NK-92 treated with Interleukin-12 subunit alpha and Interleukin-12 subunit beta, amount 100 ng/mL, for 24 hours (cell line): ENCODE measurements around the gene ADGB.

Source experiments
- DNase-seq: peaks from one replicate; lab custom pipeline; 2025; lab: John Stamatoyannopoulos, UW

Gene ADGB

DNA sequence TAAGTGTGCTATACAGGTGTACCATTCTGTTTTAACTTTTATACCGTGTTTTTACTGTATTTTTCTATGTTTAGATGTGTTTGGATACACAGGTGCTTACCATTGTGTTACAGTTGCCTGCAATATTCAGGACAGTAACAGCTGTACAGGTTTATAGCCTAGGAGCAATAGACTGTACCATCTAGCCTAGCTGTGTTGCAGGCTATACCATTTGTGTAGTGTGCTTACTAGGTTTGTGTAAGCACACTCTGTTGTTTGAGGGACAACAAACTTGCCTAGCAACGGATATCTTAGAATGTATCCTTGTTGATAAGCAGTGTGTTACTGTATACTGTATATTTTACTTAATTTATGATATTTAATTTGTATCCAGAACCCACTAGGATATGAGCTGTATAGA, 35.2 kb downstream of the ADGB start:
- DNase-seq, result no peak

DNA sequence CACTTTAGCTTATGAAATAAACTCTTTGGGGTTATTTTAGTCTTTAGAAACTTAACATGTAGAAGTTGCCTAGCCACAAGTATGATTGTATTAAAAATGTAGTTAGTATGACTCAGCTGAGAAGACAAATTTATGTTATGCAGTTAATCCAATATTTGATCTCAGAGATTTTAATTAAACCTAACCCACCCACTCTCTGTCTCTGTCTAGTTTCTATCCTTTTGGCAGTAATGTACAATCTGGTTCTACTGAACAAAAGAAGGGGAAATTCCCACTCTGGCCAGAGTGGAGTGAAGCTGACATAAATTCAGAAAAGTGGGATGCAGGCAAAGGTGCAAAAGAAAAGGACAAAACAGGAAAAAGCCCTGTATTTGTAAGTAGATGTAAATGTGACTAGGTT, 36.4 kb downstream of the ADGB start:
- DNase-seq, result no peak

DNA sequence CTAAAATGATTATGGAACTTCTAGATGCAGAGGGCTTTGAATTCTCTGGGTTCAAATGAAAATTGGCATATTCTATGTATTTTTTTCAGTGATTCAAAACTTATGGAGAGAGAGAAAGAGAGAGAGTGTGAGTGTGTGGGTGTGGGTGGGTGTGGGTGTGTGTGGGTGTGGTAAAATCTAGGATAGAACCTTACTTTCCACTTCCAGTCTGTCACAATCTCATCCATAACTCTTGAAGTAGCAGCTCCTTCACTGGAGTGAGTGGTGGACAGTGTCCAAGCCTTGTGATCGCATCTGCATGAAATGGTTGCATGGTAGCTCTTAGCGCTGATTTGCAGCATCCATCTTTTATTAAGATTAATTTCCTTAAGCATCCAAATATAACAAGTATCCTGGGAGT, 37.7 kb downstream of the ADGB start:
- DNase-seq, result no peak

DNA sequence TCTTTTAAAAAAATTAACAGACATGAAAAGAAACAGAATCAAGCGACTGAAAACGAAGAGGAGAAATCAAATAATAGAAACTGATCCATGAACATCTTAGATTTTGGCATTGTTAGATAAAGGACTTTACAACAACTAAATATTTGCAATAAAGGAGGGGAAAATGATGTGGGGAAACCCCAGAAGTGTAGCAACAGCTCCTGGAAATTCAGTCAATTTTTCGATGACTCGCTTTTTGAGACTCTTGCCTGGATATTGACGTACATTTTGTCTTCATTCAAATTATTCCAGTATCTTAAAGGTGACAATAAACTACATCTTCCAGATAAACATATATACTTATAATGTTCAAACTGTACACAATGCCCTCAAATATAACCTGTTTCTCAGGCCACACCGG, 44.1 kb downstream of the ADGB start:
- no peak for DNase-seq

DNA sequence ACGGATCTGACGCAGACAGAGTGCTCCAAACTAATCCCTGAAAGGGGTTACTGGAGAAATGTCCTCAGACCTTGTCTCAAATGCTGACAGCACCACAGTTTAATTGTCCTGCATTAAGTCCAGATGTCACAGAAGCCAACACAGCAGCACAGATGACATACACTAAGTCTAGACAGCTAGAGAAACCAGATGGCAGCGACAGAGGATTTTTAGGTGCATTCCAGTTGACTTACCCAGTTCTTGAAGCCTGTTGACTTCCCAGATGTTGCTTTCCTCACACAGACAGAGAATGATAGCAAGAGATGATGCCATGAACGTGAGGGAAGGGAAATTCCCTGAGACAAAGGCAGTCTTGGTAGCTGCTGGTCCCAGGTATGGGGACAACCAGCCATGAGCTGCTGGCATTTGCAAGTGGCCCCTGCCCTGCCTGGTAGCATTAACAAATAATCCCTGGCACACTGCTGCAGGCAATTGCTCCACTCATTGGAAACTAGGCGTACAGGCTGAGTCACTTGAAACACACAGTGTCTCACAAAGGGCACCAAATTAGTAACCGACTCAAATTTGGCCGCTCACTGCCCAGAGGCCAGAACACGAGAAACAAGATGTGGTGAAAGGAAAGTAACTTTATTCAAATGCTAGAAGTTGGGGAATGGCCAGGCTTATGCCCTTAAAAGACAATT, 52.2 kb downstream of the ADGB start:
- no peak for DNase-seq

DNA sequence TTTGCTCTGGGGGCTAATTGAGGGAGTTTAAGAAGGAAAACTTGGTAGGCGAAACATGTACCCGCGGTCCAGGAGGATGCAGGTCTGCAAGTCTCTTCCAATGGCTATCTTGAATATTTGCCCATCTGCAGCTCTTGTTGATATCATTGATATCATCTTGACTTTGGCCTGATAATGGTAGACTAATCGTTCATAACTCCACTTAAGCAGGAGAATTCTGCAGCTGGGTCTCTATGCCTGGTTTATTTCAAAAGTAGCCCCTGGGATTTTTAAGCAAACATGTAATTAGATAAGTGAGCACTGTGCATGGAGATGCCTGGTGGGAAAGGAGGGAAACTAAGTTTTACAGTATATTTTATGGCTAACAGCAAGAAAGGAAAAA, 52.7 kb downstream of the ADGB start:
- no peak for DNase-seq

DNA sequence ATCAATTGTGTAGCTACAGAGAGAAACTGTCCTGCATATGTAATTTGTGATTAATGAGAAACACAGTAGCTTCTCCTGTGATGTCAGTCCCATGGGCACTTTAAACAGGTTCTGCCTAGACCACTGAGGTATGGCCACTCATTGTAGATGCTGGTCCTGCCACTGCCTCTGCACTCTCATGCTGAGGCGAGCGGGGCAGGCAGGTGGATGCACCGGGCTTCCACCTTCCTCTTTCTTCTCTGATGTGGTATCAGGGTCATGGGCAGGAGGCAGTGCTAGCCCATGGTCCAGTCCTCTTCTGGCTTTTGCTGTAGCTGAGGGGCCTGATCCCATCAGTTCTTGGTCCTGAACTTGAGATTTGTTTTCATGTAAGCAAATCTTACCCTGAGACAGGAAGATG, 58.7 kb downstream of the ADGB start:
- DNase-seq, result no peak

DNA sequence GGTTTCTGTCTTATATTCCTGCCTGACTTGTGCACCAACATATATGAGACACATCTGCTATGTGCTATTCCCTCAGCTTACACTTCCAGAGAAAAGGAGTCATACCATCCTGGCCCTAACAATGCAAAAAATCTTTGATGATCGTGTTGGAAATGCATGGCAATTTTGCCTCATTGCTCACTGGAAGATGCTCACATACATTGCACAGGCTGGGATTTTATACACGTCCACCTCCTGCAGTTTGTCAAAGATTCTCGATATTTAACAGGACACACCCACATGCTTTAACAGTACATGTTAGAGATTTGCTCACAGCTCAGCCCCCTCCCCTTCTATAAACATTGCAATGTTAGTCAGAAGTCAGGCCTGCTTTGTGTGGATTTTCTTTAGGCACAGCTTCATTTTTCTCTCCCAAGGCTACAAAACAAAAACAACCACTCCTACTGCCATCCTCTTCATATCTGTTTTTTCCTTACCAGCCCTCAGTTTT, 66.1 kb downstream of the ADGB start:
- DNase-seq, result no peak

DNA sequence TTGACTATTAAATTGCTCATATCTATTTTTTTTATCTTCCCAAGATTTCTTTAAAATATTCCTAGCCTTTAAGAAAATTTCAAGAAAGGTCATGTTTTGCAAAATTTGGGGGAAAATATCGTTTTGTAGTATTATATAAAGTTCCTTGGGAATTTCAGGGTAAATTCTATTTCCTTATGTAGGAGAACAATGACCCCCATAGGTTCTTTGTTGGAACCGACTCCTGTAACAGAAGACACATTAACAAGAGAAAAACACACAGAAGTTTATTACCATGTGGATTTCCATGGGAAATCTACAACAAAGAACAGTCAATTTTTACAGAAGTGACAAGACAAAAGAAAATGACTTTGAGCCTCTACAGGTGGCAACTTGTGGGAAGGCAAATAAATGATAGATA, 68.1 kb downstream of the ADGB start:
- no peak for DNase-seq

DNA sequence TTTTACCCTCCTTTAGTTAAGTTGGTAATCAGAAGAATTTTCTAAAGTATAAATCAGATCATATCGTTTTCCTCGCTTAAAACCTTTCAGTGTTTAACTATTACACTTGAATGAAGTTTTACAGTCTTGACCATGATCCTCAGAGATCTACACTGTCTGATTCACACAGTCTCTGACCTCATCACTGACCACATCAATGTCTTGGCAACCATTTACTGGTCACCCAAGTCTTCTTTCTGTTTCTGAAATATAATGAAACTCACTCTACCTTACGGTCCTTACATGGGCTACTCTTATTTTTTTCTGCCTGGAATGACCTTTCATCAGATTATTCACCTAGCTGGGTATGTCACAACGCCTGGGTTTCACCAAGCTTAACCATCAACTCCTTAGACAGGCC, 71.4 kb downstream of the ADGB start:
- DNase-seq, result no peak

DNA sequence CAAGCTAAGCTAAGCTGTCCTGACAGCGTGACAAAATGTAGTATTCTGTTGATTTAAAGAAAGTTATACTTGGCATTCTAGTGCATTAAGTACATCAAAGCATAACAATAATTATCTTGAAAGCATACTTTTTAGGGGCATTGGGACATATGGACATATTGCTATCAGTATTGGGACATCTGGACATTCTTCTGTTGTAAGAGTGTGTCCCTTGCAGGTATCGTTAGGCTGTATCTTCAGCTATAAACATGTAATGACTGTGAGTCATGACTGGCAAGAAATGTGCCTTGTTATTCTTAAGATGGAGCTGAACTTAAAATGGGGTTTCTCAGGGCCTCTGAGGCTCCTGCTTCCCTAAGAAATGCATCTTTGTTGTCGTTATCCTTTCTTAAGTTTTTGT, 74.3 kb downstream of the ADGB start:
- no peak for DNase-seq

DNA sequence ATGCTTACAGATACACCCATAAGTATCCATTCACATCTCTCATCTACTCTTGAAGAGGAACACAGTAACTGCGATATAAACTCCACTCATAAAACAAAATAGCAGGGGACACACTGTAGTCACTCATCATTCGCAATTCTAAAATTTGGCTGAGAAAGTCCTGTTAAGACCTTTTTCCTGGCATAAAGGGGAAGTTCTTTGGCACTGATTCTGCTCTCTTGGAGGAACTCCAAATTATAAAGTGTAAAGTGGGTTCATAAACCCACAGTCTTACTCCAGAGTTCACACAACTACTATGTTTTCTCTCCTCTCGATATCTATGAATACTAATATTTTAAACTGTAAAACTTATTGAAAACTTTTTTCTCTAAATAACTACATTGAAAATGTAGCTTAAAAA, 80.6 kb downstream of the ADGB start:
- DNase-seq, result no peak

DNA sequence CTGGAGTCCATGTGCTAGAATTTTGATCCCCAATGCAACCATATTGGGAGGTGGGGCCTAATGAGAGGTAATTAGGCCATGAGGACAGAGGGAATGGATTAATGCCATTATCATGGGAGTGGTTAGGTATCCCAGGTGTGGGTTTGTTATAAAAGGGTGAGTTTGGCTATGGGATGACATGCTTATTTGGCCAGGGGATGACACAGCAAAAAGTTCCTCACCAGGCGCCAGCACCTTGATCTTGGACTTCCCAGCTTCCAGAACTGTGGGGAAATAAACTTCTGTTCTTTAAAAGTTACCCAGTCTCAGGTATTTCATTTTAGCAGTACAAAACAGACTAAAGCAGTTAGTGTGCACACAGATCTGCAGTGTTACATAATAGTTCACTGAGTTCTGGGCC, 84.1 kb downstream of the ADGB start:
- DNase-seq, result no peak

DNA sequence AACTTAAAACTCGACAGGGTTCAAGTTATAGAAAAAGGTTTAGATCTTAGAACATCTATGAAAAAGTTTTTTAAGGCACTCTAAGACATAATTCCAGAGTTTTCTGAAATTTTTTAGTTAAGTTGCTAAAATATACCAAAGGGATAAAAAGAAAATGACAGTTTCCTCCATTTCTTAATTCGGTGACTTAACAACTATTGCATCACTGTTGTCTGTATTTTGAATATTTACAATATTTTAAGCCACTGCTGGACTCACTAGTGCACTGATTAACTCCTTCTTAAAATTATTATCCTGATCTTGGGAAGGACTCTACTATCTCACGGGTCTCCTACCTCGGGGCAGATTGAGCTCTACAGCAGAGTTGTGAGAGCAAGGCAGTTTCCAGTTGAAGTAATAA, 91.0 kb downstream of the ADGB start:
- DNase-seq, result no peak

DNA sequence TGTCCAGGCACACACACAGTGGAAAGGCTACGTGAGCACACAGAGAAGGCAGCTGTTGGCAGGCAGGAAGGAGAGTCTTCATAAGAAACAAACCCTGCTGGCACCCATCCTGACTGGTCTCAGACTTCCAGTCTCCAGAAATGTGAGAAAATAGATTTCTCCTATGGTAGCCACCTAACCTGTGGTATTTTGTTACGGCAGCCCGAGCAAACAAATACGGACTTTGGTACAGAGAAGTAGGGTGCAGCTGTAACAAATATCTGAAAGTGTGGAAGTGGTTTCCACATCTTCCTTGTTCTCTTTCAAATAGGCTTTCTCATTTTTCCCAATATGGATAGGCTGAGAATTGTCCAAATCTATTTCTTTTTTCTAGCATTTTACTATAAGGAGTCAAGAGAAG, 94.6 kb downstream of the ADGB start:
- DNase-seq, result no peak

DNA sequence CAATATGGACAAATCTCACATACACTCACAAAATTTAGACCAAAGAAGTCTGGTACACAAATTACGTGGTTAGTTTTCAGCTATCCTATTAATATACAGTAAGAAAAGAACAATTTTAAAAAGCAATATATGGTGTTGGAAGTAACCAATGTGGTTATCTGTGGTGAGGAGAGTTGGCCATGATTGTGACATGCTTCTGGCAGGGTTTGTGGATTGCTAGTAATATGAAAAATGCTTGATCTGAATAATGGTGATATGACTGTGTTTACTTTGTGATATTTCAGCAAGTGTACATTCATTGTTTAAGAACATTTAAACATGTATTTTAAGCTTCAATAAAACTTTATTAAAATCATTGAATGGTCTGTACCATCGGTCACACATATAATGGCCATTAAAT, 99.1 kb downstream of the ADGB start:
- DNase-seq, result no peak

DNA sequence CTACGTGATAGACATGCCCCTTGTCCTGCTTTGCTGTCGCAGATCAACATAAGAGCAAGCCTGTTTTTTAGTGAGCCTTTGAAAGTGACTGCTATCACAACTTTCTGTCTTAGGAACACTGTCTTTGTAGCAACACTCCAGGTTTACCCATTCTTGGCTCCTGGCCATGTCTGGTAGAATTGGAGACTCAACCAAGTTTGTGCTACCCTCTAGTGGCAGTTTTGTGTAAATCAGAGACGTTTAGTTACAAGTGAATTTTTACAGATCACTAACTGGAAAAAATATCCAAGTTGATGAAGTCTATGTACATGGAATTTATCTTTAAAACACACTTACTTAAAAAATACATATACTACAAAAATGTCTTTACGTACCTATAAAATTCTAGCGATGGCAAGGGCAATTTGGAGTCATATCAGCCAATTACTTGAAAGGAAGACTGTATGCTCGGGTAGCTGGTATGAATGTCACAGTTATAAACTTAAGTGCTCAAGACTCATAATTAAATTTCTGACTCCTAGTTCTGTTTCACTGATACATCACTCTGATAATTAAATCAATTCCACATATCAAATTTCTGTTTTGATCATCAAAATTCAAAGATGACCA, 101.4 kb downstream of the ADGB start:
- no peak for DNase-seq

DNA sequence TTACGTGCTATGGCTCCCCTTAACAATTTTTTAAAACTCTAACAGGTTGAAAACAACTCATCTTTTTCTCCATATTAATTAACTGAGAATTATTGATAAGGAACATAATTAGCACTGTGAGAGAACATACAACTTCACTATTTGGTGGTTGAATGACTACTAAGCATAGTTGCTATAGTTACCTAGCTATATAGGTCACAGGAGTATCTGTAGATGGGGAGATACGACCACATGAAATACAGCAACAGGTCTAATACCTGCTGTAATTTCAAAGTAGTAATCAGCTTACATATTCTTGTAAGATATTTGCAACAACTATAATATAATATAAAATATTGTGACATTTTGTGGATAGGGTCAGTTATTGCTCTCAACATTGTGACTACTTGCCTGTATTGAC, 102.9 kb downstream of the ADGB start:
- DNase-seq, result no peak

DNA sequence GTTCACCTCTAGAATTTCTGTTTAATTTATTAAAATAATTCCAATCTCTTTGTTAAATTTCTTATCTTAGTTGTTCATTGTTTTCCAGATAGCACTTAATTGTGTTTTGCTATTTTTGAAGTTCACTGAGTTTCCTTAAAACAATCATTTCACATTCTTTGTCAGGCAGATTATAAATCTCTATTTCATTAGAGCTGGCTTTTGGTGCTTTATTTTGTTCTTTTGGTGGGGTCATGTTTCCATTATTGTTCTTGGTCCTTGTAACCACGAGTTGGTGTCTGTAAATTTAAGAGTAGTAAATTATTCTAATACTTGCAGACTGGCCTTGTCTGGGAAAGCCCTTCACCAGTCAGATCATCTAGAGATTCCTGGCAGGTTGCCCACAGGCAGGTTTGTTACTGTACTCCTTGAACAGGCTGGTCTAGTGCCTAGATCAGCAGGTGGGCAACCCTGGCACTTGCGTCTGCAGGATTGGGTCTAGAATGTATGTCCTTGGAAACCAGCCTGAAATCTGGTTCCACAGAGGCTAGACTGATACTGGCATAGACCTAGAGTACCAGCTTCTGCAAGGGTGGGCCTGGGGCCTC, 110.4 kb downstream of the ADGB start:
- no peak for DNase-seq

DNA sequence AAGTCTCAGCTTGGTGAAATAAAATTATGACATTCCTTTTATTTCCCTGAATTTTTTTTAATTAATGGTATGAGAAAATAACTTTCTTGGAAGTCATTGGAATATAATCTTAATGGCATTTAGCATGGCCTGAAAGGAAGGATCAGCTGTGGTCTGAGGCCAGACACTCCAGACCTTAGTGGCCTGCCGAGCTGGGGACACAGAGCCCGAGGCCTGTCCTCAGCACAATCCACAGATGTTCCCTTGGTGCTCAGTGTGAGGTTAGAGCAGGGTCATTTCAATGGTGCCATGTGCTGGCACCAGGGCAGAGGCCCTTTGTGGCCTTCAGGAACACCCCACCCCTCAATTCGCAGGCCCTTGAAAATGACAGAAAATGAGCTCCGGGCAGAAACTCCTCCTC, 120.6 kb downstream of the ADGB start:
- no peak for DNase-seq

DNA sequence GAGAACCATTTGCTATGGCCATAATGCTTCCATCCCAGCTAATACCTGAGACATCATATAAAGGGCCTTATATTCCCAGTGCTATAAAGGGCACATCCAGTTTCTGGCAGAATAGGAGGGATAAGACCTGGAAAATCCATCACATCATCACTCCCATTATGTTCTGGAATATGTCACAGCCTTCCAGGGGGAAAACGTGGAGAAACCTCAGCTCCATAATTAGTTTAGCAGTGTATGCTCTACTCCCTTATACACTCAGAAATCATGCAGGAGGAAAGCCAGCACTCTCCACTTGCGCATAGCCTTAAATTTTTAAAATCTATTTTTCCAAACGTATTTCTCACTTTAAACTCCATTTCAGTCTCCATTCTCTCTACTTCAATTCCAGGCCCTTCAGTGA, 140.9 kb downstream of the ADGB start:
- DNase-seq, result no peak

DNA sequence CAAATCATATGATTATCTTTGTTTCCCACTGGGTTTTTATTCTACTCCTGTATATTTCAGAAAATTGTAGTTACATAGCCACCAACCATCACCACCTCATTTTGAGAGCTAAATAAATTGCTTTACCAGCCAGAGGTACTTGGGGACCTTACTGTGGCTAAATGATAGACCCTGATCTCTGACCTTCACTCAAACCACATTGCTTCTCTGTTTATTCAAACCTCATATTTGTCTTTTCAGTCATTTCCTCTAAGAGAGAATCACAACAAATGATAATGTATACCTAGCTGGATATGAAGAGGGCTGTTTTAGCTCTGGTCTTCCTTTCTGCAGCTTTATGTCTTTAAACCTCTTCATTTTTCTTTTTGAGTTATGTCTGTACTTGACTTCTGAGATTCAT, 142.8 kb downstream of the ADGB start:
- no peak for DNase-seq

DNA sequence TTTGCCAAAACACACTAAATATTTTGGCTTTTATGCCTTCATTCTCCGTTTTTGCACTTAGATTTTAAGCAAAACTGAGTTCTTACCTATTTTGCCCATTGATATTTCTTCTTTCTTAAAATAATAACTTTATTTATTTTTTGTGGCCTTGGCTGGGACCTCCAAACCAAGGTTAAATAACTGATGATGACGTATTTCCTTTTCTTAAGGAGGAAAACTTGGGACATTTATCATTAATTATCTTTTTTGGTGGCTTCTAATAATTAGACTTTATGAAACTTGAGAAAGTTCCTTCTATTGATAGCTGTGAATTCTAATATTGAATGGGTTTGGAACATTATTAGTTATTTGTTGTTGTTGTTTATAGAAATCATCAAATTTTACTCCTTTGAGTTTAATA, 154.5 kb downstream of the ADGB start:
- no peak for DNase-seq

DNA sequence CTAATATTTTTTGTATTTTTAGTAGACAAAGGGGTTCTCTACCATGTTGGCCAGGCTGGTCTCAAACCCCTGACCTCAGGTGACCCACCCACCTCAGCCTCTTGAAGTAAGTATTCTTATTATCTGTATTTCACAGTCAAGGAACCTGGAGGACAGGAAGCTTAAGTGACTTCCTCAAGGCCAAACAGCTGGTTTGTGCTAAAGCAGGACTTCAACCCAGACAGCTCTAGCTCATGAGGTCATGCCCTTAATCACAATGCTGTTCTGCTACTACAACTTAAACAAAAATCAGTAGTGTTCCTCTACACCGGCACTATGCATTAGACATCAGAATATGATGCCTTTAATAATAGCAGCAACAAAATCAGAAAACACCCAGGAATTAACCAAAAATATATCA, 168.9 kb downstream of the ADGB start:
- no peak for DNase-seq
